Myocyte (in vitro differentiated cells): ENCODE measurements around the gene FURIN. TPM values are rescaled to one million over a fixed set of nuclear protein-coding genes. Genes with fewer than 3 reads are reported as not detected.
"Not testable (repeated sequence)": the region's sequence is repeated elsewhere in the genome, so short reads cannot be mapped to it uniquely, and the experiment has no call there.

Experiments used
- DNase-seq: peaks from one replicate; pipeline ENCODE4 v3.0.0-alpha.2; 2012; ENCODE audit warnings: low read depth
- total RNA-seq: library from RNA; depleted of rRNA; stranded (reverse); fragments of >200 nt; gene quantifications from 2 replicates; pipeline ENCODE4 v1.2.3, GENCODE V29; 2014

Gene FURIN
- total RNA-seq, 1 donor from 2014 or later = 38.5 TPM

- DNase-seq = peak; percentile 41
Observed at GRCh38 chr15:90869601-90870353, 1.4 kb downstream of the FURIN start.

DNA sequence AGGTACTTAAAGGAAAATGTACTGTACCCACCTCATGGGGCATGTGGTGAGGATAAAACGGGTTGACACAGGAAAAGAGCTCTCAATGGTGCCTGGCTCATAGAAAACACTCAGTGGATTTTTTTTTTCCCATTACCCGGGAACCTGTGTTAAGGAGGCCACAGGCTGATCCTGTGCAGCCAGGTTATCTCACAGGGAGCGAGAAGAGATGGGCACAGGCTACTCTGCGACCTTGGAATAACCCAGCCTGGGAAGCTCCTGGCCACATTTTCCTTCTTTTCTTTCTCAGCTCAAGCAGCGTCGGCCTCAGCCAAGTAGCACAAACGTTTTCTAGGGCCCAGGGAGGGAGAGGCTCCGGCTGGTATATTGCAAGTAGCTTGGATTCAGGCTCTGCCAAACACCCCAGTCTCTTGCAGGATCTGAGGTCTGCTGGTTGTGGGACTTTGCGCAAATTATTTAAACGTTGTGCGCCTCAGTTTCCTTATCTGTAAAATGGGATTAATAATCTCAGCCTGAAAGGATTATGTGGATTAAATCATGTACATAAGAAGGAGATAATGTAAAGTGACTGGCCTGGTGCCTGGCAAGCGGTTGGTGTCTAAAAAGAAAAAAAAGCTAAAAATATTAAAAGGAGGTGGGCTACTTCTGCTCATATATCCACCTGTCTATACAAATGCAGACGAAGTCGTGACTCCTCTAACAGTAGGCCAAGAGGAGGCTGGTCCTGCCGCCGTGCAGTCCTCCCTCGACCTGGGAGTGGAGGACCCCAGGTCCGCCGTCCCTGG is 2.2 kb downstream of the FURIN start:
- no peak for DNase-seq

DNA sequence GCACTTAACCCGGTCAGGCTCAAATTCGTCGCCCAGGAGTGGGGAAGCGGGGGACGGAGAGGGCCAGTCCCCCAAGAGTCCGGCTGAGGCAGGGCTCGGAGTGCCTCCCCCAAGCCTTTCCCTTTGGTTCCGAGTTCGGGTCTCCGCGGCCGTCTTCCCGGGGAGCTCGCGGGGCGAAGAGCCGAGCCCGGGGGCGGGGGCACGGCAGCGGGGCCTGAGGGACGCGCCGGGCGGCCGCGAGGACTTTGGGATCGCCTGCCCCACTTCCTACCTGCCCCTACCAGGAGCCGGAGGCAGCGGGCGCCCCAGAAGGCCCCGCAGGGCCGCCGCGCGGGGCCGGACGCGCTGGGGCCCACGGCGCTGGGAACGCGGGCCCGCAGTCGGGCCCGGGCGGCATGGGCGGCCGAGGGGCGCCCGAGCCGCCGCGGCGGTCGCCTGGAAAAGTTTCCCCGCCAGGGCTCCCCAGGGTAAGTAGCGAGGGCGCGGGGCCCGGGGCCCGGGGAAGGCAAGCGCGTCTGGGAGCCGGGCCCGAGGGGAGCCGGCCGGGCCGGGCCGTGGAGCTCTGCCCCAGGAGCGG is 2.8 kb downstream of the FURIN start:
- DNase-seq = peak; percentile 53

- peak; percentile 36 for DNase-seq
Observed at GRCh38 chr15:90871716-90872485, 3.5 kb downstream of the FURIN start.

- DNase-seq = peak; percentile 62
Observed at GRCh38 chr15:90872486-90873184, 4.2 kb downstream of the FURIN start.

GRCh38 chr15:90873488-90873997 is 5.2 kb downstream of the FURIN start:
- DNase-seq = peak; percentile 80

- no peak for DNase-seq
Observed at GRCh38 chr15:90873998-90874605, 5.7 kb downstream of the FURIN start.

GRCh38 chr15:90874986-90875385 is 6.6 kb downstream of the FURIN start:
- DNase-seq = not testable (repeated sequence)

DNA sequence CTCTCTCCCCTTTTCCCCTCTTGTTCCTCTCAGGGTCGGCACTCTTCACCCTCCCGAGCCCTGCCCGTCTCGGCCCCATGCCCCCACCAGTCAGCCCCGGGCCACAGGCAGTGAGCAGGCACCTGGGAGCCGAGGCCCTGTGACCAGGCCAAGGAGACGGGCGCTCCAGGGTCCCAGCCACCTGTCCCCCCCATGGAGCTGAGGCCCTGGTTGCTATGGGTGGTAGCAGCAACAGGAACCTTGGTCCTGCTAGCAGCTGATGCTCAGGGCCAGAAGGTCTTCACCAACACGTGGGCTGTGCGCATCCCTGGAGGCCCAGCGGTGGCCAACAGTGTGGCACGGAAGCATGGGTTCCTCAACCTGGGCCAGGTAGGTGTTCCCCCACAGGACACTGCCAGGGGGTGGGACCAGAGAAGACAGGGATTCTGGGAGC is 7.2 kb downstream of the FURIN start:
- no peak for DNase-seq

- no peak for DNase-seq
Observed at GRCh38 chr15:90876046-90876445, 7.7 kb downstream of the FURIN start.

DNA sequence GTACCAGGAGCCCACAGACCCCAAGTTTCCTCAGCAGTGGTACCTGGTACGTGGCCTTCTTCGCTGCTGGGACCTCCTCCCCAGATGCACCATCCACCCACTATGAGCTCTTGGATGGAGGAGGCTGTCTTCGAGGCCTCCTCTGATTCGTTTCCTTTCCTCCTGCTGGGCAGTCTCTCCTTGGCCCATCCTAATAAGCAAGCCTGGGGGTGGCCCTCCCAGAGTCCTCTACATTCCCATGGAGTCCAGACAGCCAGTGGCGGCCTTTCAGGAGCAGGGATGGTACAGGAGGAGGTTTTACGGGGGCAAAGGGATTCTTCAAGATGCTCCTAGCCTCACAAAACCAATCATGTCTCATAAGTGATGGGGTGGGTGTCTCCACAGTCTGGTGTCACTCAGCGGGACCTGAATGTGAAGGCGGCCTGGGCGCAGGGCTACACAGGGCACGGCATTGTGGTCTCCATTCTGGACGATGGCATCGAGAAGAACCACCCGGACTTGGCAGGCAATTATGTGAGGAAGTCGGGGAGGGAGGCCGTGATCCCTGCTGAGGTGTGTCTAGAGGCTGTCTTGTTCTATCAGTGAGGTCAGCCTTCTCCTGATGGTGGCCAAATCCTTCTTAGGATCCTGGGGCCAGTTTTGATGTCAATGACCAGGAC is 8.3 kb downstream of the FURIN start:
- DNase-seq = no peak

DNA sequence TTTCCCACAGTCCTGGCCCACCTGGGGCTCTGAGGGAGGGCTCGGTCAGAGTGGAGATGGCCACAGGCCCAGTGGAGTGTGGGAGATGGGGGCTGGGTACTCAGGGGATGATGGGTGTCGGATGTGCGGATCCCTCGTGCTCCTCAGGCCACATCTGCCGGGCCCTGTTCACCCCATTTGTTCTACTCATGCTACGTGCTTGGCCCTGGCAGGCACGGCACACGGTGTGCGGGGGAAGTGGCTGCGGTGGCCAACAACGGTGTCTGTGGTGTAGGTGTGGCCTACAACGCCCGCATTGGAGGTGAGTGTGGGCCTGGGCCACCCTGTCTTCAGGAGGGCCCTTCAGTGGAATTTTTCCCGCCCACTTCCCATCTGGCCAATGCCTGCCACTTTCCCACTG is 8.9 kb downstream of the FURIN start:
- DNase-seq = no peak

GRCh38 chr15:90877996-90878395 is 9.6 kb downstream of the FURIN start:
- DNase-seq = no peak

GRCh38 chr15:90878660-90879059 is 10.3 kb downstream of the FURIN start:
- no peak for DNase-seq

DNA sequence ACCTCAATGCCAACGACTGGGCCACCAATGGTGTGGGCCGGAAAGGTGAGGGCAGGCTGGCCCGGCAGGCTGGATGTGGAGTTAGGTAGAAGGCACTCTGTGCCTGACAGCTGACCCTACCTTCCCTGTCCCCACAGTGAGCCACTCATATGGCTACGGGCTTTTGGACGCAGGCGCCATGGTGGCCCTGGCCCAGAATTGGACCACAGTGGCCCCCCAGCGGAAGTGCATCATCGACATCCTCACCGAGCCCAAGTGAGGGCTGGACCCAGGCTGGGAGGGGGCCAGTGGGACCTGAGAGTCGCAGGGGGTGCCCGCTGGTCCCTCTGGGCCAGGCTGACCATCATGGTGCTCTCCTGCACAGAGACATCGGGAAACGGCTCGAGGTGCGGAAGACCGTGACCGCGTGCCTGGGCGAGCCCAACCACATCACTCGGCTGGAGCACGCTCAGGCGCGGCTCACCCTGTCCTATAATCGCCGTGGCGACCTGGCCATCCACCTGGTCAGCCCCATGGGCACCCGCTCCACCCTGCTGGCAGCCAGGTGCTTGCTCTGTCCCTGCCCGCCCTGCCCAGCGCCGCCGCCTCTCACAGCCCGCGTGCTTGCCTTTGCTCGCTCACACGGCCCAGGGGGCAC is 11.5 kb downstream of the FURIN start:
- no peak for DNase-seq

GRCh38 chr15:90880381-90881145 is 12.2 kb downstream of the FURIN start:
- DNase-seq = no peak

- no peak for DNase-seq
Observed at GRCh38 chr15:90881181-90881977, 13.0 kb downstream of the FURIN start.
